GM18520 (cell line): ENCODE results near the gene PTK6.
"Not testable (repeated sequence)": the region's sequence is repeated elsewhere in the genome, so short reads cannot be mapped to it uniquely, and the experiment has no call there.

Source experiments
- ATAC-seq: cut with Tn5 transposase; IDR thresholded peaks from one replicate; pipeline ENCODE4 v1.9.1; 2021; ENCODE audit not compliant: unreplicated experiment

PTK6 gene

GRCh38 chr20:63514520-63514919 is 22.7 kb downstream of the PTK6 start:
- not testable (repeated sequence) for ATAC-seq

- ATAC-seq = no peak
Measured at GRCh38 chr20:63513207-63513606, 24.0 kb downstream of the PTK6 start.

GRCh38 chr20:63509088-63509564 is 28.1 kb downstream of the PTK6 start:
- no peak for ATAC-seq

- no peak for ATAC-seq
Measured at GRCh38 chr20:63508072-63508768, 29.0 kb downstream of the PTK6 start.

GRCh38 chr20:63507083-63507743 is 30.0 kb downstream of the PTK6 start:
- no peak for ATAC-seq

GRCh38 chr20:63505723-63506122 is 31.5 kb downstream of the PTK6 start:
- ATAC-seq = no peak

GRCh38 chr20:63505281-63505680 is 31.9 kb downstream of the PTK6 start:
- ATAC-seq = no peak

- no peak for ATAC-seq
Measured at GRCh38 chr20:63504642-63505041, 32.5 kb downstream of the PTK6 start.

GRCh38 chr20:63503524-63503923 is 33.7 kb downstream of the PTK6 start:
- ATAC-seq = no peak

- no peak for ATAC-seq
Measured at GRCh38 chr20:63502671-63503172, 34.5 kb downstream of the PTK6 start.

GRCh38 chr20:63501818-63502670 is 35.1 kb downstream of the PTK6 start:
- ATAC-seq = no peak

- ATAC-seq = no peak
Measured at GRCh38 chr20:63500902-63501817, 36.0 kb downstream of the PTK6 start.

- no peak for ATAC-seq
Measured at GRCh38 chr20:63500151-63500901, 36.9 kb downstream of the PTK6 start.

GRCh38 chr20:63499338-63499969 is 37.7 kb downstream of the PTK6 start:
- no peak for ATAC-seq

GRCh38 chr20:63498960-63499337 is 38.2 kb downstream of the PTK6 start, which contains the start of gene EEF1A2:
Gene EEF1A2, minus strand, starts transcription at chr20:63499083. Its CDS starts 1,320 bp downstream, at chr20:63497763.
- no peak for ATAC-seq

- no peak for ATAC-seq
Measured at GRCh38 chr20:63497946-63498935, 38.9 kb downstream of the PTK6 start.

GRCh38 chr20:63497138-63497945 is 39.8 kb downstream of the PTK6 start:
- no peak for ATAC-seq
